PC-9 (cell line): ENCODE measurements around the gene PRUNE2. TPM values are rescaled to one million over a fixed set of nuclear protein-coding genes. Genes with fewer than 3 reads are reported as not detected.

Source experiments
- BruUV-seq: library from RNA; stranded (reverse); fragments of 400-500 nt; replicated peaks from 2 replicates; lab custom pipeline; 2021; lab: Mats Ljungman, UMichigan
- CTCF ChIA-PET: fragments of 300-600 bp; sonication (Branson Sonifier 250); formaldehyde crosslinking; loops from one replicate; lab custom pipeline; 2022; ENCODE audit warnings: antibody characterized with exemption; lab: Charles Lee
- POLR2A ChIA-PET: fragments of 300-600 bp; sonication (Branson Sonifier 250); formaldehyde crosslinking; loops from one replicate; lab custom pipeline; 2022; ENCODE audit warnings: antibody characterized with exemption; ENCODE audit not compliant: unreplicated experiment; lab: Charles Lee
- DNase-seq, 2 experiments: peaks; one replicate each; pipeline versions ENCODE4 v3.0.0 to v3.0.0-alpha.2; 2015 to 2022; ENCODE audit warnings: mixed read lengths in 1 of 2
- H2AFZ ChIP-seq: fragments of 200-600 bp; sonication (generic); 2 replicates; pipeline ENCODE4 v1.8.1; 2017; ENCODE audit warnings: antibody characterized with exemption
- H3F3A ChIP-seq: fragments of 200-600 bp; sonication (generic); 2 replicates; pipeline ENCODE4 v1.8.1; 2017; ENCODE audit warnings: antibody characterized with exemption, mild to moderate bottlenecking, low read depth; ENCODE audit not compliant: insufficient read depth
- H3K27ac ChIP-seq: fragments of 200-600 bp; sonication (generic); 2 replicates; pipeline ENCODE4 v1.6.1; 2016; ENCODE audit warnings: mixed run types
- H3K27me3 ChIP-seq: fragments of 200-600 bp; sonication (generic); 2 replicates; pipeline ENCODE4 v1.6.1; 2016; ENCODE audit warnings: low read depth, mixed run types; ENCODE audit not compliant: insufficient read depth
- H3K36me3 ChIP-seq: fragments of 200-600 bp; sonication (generic); 2 replicates; pipeline ENCODE4 v1.6.1; 2016; ENCODE audit warnings: low read depth, mixed run types
- H3K4me1 ChIP-seq: fragments of 200-600 bp; sonication (generic); replicated peaks from 2 replicates; pipeline ENCODE4 v1.6.1; 2016; ENCODE audit warnings: mixed run types; ENCODE audit not compliant: insufficient read depth
- H3K4me2 ChIP-seq: fragments of 200-600 bp; sonication (generic); 2 replicates; pipeline ENCODE4 v1.6.1; 2017; ENCODE audit warnings: mixed run types
- H3K4me3 ChIP-seq: fragments of 200-600 bp; sonication (generic); 2 replicates; pipeline ENCODE4 v1.6.1; 2016; ENCODE audit warnings: mixed run types
- H3K79me2 ChIP-seq: fragments of 200-600 bp; sonication (generic); 2 replicates; pipeline ENCODE4 v1.6.1; 2017; ENCODE audit warnings: low read depth, mixed run types
- H3K9me2 ChIP-seq: fragments of 200-600 bp; sonication (generic); 2 replicates; pipeline ENCODE4 v1.8.1; 2017; ENCODE audit warnings: mild to moderate bottlenecking; ENCODE audit not compliant: insufficient read depth
- H3K9me3 ChIP-seq: fragments of 200-600 bp; sonication (generic); 2 replicates; pipeline ENCODE4 v1.8.1; 2016; ENCODE audit warnings: low read depth; ENCODE audit not compliant: insufficient read depth
- H4K20me1 ChIP-seq: fragments of 200-600 bp; sonication (generic); 2 replicates; pipeline ENCODE4 v1.8.1; 2017; ENCODE audit not compliant: insufficient read depth
- CTCF ChIP-seq: fragments of 200-600 bp; sonication (generic); conservative IDR thresholded peaks from 2 replicates; pipeline ENCODE4 v1.6.1; 2017; ENCODE audit warnings: mixed run types, antibody characterized with exemption, mild to moderate bottlenecking, moderate library complexity
- EZH2 ChIP-seq: fragments of 200-600 bp; sonication (generic); IDR thresholded peaks from 2 replicates; pipeline ENCODE4 v1.8.0; 2017; ENCODE audit warnings: antibody characterized with exemption, low read depth
- intact Hi-C: fragments of 100-400 bp; cut with micrococcal nuclease; formaldehyde crosslinking; loops from one replicate; pipeline ENCODE4 v1.10.0; 2022; ENCODE audit not compliant: unreplicated experiment
- total RNA-seq: library from RNA; stranded (reverse); gene quantifications from 2 replicates; pipeline ENCODE4 v1.2.3, GENCODE V29; 2021

The PRUNE2 gene
- total RNA-seq, 1 experiment from 2014 or later, result 0.20 TPM

GRCh38 chr9:76697081-76697480, 208.8 kb downstream of the PRUNE2 start:
- BruUV-seq, result no TSS peak
- CTCF ChIA-PET, result no interaction called here

GRCh38 chr9:76693912-76694311, 212.0 kb downstream of the PRUNE2 start:
- no peak overlapping the region for H3K4me2 ChIP-seq
- peaks cover 6% of the 10 kb centered on the region for H3K4me1 ChIP-seq
- peaks cover 3% of the 10 kb centered on the region; the same call in 1 of the 2 replicates for H3F3A ChIP-seq
- H3K4me3 ChIP-seq, result no peak overlapping the region
- CTCF ChIA-PET, result no interaction called here
- no peaks in the 10 kb centered on the region for H3K79me2 ChIP-seq
- POLR2A ChIA-PET, result no interaction called here
- H3K27ac ChIP-seq, result no peak overlapping the region
- intact Hi-C loops, result no loop called here
- no peaks in the 10 kb centered on the region for H3K36me3 ChIP-seq
- BruUV-seq, result no TSS peak
- no peaks in the 10 kb centered on the region for H4K20me1 ChIP-seq
- no peaks in the 10 kb centered on the region for H3K9me3 ChIP-seq
- no peaks in the 10 kb centered on the region for H3K27me3 ChIP-seq
- DNase-seq, result no peak
- no peaks in the 10 kb centered on the region for H3K9me2 ChIP-seq
- H2AFZ ChIP-seq, result no peak overlapping the region
- TF ChIP-seq EZH2 (no peak), CTCF (no peak)

More at GRCh38 chr9:76697081-76697480, 208.8 kb downstream of the PRUNE2 start:
- no peak overlapping the region for H3K4me3 ChIP-seq
- no peaks in the 10 kb centered on the region for H3F3A ChIP-seq
- H3K9me3 ChIP-seq, result no peaks in the 10 kb centered on the region
- no peaks in the 10 kb centered on the region for H3K36me3 ChIP-seq
- H3K4me2 ChIP-seq, result no peak overlapping the region
- H3K27ac ChIP-seq, result no peak overlapping the region
- DNase-seq, result no peak
- no peaks in the 10 kb centered on the region for H3K27me3 ChIP-seq
- no peaks in the 10 kb centered on the region for H4K20me1 ChIP-seq
- TF ChIP-seq EZH2, result no peak
- TF ChIP-seq CTCF, result no peak
- intact Hi-C loops, result no loop called here
- H2AFZ ChIP-seq, result no peak overlapping the region
- H3K9me2 ChIP-seq, result no peaks in the 10 kb centered on the region
- no peaks in the 10 kb centered on the region for H3K79me2 ChIP-seq
- POLR2A ChIA-PET, result no interaction called here
- H3K4me1 ChIP-seq, result no peaks in the 10 kb centered on the region

GRCh38 chr9:76692458-76693129, 213.3 kb downstream of the PRUNE2 start:
- no peak overlapping the region for H2AFZ ChIP-seq
- POLR2A ChIA-PET, result no interaction called here

More at GRCh38 chr9:76692458-76693129, 213.3 kb downstream of the PRUNE2 start:
- Histone ChIP-seq H3K4me2 (0 out of 2 replicates have a peak overlapping the region, but pooled peaks have one; percentile 21), H3K4me1 (peaks cover 15% of the 10 kb centered on the region), H3K9me3 (no peaks in the 10 kb centered on the region), H3F3A (peaks cover 12% of the 10 kb centered on the region), H3K4me3 (no peak overlapping the region), H3K9me2 (no peaks in the 10 kb centered on the region), H4K20me1 (no peaks in the 10 kb centered on the region), H3K36me3 (no peaks in the 10 kb centered on the region), H3K27me3 (no peaks in the 10 kb centered on the region), H3K27ac (no peak overlapping the region), H3K79me2 (no peaks in the 10 kb centered on the region)
- no peak for DNase-seq
- intact Hi-C loops, result no loop called here
- BruUV-seq, result no TSS peak
- TF ChIP-seq EZH2 (no peak), CTCF (no peak)
- CTCF ChIA-PET, result no interaction called here
